KMS-11 (cell line): ENCODE measurements around the gene POLR2C.

Experiments
- H2AFZ ChIP-seq: fragments of 200-600 bp; sonication (generic); 2 replicates; pipeline ENCODE4 v1.6.1; 2016; ENCODE audit warnings: antibody characterized with exemption, mixed run types, low read depth
- H3K27ac ChIP-seq: fragments of 200-600 bp; sonication (generic); 2 replicates; pipeline ENCODE4 v1.6.1; 2016; ENCODE audit warnings: mild to moderate bottlenecking, mixed run types
- H3K27me3 ChIP-seq: fragments of 200-600 bp; sonication (generic); 2 replicates; pipeline ENCODE4 v1.6.1; 2017; ENCODE audit warnings: mild to moderate bottlenecking, low read depth, mixed run types, moderate library complexity; ENCODE audit not compliant: insufficient read depth
- H3K36me3 ChIP-seq: fragments of 200-600 bp; sonication (generic); 2 replicates; pipeline ENCODE4 v1.6.1; 2017; ENCODE audit warnings: mild to moderate bottlenecking, mixed run types; ENCODE audit not compliant: insufficient read depth
- H3K4me1 ChIP-seq: fragments of 200-600 bp; sonication (generic); 2 replicates; pipeline ENCODE4 v1.6.1; 2016; ENCODE audit warnings: mild to moderate bottlenecking, low read depth, mixed run types; ENCODE audit not compliant: poor library complexity, severe bottlenecking
- H3K4me2 ChIP-seq: fragments of 200-600 bp; sonication (generic); 2 replicates; pipeline ENCODE4 v1.7.0; 2016; ENCODE audit warnings: mild to moderate bottlenecking, mixed run types
- H3K4me3 ChIP-seq: fragments of 200-600 bp; sonication (generic); IDR thresholded peaks from 2 replicates; pipeline ENCODE4 v1.6.1; 2017; ENCODE audit warnings: low read depth, low read length, mixed read lengths; ENCODE audit not compliant: insufficient read depth
- H3K79me2 ChIP-seq: fragments of 200-600 bp; sonication (generic); 2 replicates; pipeline ENCODE4 v1.6.1; 2016; ENCODE audit warnings: low read depth, mixed run types; ENCODE audit not compliant: insufficient read depth
- H3K9ac ChIP-seq: fragments of 200-600 bp; sonication (generic); 2 replicates; pipeline ENCODE4 v1.6.1; 2016; ENCODE audit warnings: mild to moderate bottlenecking, mixed run types
- H4K20me1 ChIP-seq: fragments of 200-600 bp; sonication (generic); 2 replicates; pipeline ENCODE4 v1.6.1; 2016; ENCODE audit warnings: mild to moderate bottlenecking, mixed run types; ENCODE audit not compliant: insufficient read depth
- CTCF ChIP-seq: fragments of 200-600 bp; sonication (generic); conservative IDR thresholded peaks from 2 replicates; pipeline ENCODE4 v1.6.1; 2017; ENCODE audit warnings: low read depth, mild to moderate bottlenecking, antibody characterized with exemption, low read length, moderate library complexity, mixed read lengths

Gene POLR2C

DNA sequence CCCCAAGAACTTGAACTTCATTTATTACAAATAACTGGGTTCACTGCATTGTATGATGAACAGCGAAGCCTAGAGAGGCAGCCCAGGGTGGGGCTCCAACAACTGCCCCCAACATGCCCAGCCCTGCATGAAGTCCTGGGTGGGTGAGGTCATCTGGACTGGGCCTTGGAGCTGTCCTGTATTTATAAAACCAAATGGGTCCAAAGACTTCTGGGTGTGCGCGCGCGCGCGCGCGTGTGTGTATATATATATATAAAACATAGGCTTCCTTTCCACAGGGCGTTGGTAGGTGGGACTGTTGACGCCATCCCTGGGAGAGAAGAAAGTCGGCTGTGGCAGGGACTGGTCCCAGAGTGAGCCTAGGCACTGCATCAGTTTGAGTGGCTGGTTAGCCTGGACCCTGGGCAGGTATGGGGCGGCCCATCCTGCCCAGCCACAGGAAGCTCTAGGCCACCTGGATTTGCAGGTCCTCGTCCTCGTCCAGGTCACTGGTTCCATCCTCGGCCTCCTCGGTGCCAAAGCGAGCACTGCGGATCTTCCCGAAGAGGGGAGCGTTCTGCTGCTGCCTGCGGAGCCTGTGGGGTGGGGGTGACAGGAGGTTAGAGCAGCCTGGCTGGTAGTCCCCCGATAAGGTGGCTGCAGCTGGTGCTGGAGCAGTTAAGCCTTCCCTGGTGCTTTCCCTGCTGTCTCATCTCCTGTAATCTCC lies 50.0 kb downstream of the POLR2C start:
- Histone ChIP-seq H3K9ac (no peak overlapping the region), H3K4me3 (no peak overlapping the region), H3K27me3 (no peaks in the 10 kb centered on the region), H3K27ac (no peak overlapping the region), H4K20me1 (no peaks in the 10 kb centered on the region), H2AFZ (no peak overlapping the region), H3K4me1 (no peaks in the 10 kb centered on the region), H3K4me2 (no peak overlapping the region), H3K79me2 (no peaks in the 10 kb centered on the region), H3K36me3 (no peaks in the 10 kb centered on the region)
- no peak for TF ChIP-seq CTCF

GRCh38 chr16:57513371-57514102 lies 51.1 kb downstream of the POLR2C start:
- Histone ChIP-seq H4K20me1 (no peaks in the 10 kb centered on the region), H3K9ac (no peak overlapping the region), H3K36me3 (no peaks in the 10 kb centered on the region), H3K27me3 (no peaks in the 10 kb centered on the region), H2AFZ (no peak overlapping the region), H3K79me2 (no peaks in the 10 kb centered on the region), H3K27ac (no peak overlapping the region), H3K4me2 (no peak overlapping the region), H3K4me1 (no peaks in the 10 kb centered on the region), H3K4me3 (no peak overlapping the region)
- no peak for TF ChIP-seq CTCF

GRCh38 chr16:57514371-57514770 lies 51.9 kb downstream of the POLR2C start:
- H3K27ac ChIP-seq = no peak overlapping the region
- no peaks in the 10 kb centered on the region for H3K36me3 ChIP-seq
- H2AFZ ChIP-seq = no peak overlapping the region
- H3K79me2 ChIP-seq = no peaks in the 10 kb centered on the region
- H3K27me3 ChIP-seq = no peaks in the 10 kb centered on the region
- TF ChIP-seq CTCF = no peak
- no peak overlapping the region for H3K4me2 ChIP-seq
- no peaks in the 10 kb centered on the region for H3K4me1 ChIP-seq
- no peak overlapping the region for H3K9ac ChIP-seq
- no peak overlapping the region for H3K4me3 ChIP-seq
- no peaks in the 10 kb centered on the region for H4K20me1 ChIP-seq

GRCh38 chr16:57514791-57515600 lies 52.5 kb downstream of the POLR2C start:
- no peaks in the 10 kb centered on the region for H3K4me1 ChIP-seq
- H3K4me2 ChIP-seq = no peak overlapping the region
- no peak overlapping the region for H3K9ac ChIP-seq
- H3K27me3 ChIP-seq = no peaks in the 10 kb centered on the region
- no peaks in the 10 kb centered on the region for H3K36me3 ChIP-seq
- H3K27ac ChIP-seq = no peak overlapping the region
- no peaks in the 10 kb centered on the region for H3K79me2 ChIP-seq
- H2AFZ ChIP-seq = no peak overlapping the region
- no peaks in the 10 kb centered on the region for H4K20me1 ChIP-seq
- no peak for TF ChIP-seq CTCF
- no peak overlapping the region for H3K4me3 ChIP-seq
